HG02759 (cell line): ENCODE data around the gene TRAF2.

Experiments used
- ATAC-seq: cut with Tn5 transposase; IDR thresholded peaks from one replicate; pipeline ENCODE4 v1.9.1; 2021; ENCODE audit warnings: mild to moderate bottlenecking, moderate library complexity; ENCODE audit not compliant: unreplicated experiment

TRAF2 gene

DNA sequence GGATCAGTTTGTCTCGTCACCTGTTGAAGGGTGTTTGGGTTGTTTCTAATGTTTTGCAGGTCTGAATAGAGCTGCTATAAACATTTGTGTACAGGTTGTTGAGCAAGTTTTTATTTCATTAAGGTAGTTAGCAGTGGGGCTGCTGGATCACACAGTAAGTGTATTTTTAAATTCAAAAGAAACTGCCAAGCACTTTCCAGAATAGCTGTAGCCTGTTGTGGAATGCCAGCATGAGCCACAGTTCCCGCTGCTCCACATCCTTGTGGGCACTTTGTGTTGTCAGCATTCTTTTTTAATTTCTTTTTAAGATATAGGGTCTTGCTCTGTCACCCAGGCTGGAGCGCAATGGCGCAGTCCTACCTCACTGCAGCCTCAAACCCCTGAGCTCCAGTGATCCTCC is 43.7 kb downstream of the TRAF2 start:
- no peak for ATAC-seq

DNA sequence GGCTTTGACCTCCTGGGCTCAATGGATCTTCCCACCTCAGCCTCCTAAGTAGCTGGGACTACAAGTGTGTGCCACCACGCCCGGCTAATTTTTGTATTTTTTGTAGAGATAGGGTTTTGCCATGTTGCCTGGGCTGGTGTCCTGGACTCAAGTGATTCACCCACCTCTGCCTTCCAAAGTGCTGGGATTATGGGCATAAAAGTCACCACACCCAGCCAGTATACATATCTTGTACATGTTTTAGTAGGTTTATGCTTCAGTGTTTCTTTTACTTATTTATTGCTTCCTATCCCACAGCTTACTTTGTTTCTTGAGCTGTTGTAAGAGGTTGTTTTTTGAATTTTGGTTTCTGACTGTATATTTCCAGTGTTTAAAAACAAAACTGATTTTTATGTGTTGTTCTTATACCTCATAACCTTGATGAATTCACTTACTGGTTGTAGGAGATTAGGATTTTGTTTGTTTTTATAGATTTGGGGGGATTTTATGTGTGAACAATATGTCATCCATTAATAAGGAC is 45.4 kb downstream of the TRAF2 start:
- ATAC-seq = no peak

DNA sequence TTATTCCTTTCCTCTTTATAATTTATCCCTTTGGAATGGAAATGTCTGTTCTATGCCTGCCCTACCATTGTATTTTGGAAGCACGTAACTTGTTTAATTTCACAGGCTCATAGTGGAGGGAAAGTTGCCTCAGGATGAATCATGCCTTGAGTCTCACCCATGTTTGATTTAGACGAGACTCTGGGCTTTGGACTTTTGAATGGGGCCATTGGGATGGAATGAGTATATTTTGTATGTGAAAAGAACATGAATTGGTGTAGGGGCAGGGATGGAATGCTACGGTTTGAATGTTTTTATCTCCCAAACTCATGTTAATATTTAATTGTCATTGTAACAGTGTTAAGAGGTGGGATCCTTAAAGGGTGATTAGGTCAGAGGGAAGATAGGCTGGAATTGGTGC is 48.0 kb downstream of the TRAF2 start:
- ATAC-seq = no peak

DNA sequence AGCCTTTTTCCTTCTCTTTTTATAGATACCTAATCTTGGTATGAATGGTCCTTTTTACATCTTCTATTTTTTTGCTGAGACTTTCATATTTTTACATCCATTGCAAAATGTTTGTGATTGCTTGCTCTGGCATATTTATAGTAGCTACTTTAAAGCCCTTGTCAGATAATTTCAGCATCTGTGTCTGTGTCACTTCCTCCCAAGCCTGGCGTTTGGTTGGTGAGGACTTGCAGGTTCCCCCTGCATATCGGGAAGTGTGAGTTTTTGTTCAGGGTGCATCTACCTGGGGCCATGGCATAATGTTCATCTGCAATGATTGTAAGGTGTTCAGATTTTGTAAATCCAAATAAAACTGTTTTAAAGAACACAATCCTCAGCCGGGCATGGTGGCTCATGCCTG is 49.3 kb downstream of the TRAF2 start:
- ATAC-seq = no peak

DNA sequence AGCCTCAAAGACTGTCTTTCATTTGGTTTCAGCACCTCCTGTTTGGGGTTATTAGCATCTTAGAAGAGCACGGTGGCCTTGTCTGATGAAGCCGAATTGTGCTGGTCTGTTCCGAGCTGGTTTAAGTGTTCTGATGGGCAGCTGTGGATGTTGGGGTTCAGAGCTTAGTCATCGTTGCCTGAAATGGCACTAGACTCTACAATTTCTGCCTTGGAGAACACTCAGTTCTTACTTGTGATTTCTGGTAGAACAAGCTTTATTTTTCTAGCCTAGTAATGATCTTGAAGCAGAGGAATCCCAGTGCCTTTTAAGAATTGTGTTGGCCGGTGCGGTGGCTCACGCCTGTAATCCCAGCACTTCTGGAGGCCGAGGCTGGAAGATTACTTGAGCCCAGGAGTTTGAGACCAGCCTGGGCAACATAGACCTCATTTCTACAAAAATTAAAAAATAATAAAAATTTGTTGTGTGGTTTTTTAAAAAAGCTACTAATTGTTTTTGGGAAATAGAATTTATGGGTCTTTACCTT is 50.4 kb downstream of the TRAF2 start:
- no peak for ATAC-seq

DNA sequence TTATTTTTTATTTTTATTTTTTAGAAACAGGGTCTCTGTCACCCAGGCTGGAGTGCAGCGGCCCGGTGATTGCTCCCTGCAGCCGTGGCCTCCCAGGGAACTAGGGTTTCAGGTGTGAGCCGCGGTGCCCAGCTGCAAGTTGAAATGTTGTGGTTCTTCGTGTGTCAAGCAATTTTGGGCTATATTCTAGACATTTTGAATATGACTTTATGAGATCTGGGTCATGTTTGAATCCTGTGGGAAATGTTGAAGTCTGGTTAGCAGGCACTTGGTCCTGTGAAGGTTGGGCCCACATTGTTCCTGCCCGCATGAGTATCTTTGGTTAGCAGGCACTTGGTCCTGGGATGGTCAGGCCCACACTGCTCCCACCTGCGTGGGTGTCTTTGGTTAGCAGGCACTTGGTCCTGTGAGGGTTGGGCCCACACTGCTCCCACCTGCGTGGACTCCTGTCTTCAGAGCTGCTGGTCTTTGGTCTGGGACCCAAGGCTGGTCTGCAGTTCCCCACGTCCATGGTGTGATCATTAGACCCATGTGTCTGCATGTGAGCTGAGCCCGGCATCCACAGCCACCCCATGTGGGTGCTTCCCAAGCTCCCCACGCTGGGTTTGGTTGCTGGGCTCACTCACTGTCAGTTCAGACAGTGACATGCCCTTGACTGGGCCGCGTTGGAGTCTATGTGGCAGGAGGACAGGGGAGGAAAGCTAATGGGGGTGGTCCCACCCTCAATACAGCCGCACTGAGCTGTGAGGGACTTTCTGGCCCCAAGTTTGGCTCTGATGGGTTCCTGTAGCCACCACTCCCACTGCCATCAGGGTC is 51.1 kb downstream of the TRAF2 start:
- no peak for ATAC-seq

DNA sequence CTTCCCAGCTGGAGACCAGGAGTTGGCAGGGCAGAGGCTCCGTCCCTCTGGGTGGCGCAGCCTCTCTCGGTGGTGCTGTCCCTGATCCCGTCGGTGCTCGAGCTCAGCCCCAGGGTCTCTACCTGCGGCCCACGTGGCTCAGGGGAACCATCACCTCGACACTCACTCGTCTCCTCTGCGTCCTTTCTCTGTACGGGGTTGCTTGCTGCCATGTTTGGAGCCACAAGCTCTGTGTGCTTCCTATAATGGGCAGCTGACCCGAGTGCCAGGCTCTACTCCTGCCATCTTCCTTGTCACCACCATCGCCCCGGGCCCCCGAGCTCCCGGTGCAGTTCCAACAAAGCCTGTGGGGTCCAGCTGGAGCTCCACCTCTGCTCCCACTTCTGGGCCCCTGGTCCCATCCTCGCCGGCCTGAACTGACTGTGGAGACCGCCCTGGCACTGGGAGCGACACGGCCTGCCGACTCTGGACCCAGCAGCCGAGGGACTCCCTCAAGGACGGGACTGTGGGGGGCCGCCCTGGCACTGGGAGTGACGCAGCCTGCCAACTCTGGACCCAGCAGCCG is 53.2 kb downstream of the TRAF2 start:
- no peak for ATAC-seq

DNA sequence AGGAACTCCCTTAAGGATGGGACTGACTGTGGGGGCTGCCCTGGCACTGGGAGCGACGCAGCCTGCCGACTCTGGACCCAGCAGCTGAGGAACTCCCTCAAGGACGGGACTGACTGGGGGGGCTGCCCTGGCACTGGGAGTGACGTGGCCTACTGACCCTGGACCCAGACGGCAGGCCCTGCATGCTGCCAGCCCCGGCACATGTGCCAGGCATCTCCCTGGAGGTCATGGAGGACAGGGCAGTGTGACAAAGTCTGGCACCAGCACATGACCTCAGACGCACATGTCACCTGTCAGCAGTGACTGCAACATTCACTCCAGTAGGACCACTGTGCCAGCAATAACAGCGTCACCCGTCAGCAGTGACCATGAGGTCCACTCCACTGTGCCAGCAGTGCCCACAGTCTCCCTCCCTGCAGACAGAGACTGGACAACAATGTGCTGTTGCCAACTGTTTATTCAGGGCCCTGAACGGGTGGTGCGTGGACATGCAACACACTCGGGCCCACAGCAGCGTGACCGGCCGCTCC is 53.7 kb downstream of the TRAF2 start:
- no peak for ATAC-seq

DNA sequence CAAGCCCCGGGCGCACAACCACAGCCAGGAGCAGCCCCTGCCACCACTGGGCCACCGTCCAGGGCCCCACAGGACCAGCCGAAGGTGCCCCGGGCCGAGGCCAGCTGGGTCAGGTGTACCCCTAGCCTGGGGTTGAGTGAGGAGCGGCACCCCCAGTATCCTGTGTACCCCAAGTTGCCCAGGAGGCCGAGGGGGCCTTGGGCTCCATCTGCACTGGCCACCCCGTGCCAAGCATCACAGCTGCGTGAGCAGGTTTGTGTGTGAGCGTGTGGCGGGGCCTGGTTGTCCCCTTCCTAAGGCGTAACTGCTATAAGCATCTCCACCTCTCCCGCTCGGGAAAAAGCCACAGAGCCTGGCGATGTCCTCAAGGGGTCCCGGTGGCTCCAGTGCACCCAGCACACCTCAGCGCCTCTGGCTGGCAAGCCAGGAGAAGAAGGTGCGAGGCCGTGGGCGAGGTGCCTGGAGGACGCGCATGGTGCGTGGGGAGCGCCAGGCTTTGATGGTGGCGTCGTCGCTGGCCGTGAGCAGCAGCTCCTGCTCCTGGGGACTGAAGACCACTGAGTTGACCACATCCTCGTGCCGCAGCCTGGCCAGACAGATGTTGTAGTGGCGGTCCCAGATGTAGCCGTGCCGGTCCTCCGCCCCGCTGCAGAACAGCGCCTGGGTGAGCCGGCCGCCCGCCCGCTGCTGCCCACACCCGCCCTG is 54.4 kb downstream of the TRAF2 start:
- ATAC-seq = no peak

DNA sequence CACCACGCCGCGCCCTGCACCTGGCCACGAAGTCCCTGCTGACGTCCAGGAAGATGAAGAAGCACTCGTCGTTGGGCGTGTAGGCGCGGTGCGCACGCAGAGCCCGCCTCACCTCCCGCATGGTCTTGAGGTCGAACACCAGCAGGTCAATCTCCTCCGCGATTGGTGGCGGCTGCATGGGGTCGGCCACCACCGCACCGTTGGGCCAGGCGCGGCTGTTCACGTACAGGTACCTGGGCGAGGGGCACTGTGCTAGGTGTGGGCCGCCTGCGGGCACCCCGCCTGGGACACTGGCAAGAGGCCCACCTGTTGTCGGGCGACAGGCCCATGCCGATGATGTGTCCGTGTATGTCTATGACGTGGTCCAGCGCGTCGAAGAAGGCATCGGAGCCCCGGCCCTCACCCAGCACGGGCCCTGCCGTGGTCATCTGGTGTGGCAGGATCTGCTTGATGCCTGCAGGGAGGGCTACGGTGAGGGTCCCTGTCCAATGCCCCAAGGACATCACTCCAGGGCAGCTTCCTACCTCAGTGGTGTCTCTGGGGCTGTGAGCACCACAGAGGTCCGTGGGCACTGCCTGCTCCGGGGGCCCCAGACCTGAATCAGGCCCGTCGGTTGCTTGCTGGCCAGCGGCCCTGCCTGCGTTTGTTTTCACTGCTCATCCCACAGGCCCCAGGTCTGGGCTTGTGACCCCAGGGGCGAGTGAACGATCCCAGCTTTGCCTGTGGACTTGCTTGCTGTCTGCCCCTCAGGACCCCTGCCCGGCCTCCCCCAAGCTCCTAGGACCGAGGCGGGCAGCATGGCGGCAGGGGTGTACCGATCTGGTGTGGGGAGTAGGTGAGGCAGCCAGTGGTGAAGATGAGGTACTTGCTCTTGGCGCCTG is 55.2 kb downstream of the TRAF2 start:
- ATAC-seq = no peak

DNA sequence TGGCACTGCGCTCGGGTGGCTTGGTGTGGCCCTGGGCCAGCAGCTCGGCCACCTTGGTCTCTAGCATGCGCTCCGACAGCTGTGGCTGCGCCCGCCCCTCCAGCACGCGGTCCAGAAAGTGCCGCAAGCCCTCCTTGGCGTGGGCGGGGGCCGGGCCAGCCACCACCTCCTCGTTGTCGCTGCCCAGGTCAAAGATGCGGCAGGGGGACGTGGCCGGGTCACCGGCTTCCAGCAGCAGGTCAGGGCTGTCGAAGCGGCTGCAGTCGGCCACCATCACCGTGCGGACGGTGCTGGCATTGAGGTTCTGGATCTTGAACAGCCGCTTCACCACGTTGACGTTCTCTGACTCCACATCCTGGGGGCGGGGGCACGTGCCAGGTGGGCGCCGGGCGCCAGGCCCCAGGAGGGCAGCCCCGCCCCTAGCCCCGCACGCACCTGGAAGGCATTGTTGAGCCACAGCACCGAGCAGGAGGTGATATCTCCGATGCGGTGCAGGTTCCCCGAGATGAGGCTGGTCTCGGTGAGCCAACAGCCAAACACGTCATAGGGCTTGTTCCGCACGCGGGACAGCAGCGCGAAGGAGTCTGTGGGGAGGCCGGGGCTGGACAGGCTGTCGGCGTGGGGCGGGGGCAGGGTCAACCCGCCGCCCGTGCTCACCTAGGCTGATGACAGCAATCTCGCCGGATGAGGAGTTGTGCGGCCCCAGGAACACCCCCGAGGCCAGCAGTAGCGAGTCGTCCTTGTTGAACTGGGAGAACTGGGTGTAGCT is 56.0 kb downstream of the TRAF2 start:
- no peak for ATAC-seq

DNA sequence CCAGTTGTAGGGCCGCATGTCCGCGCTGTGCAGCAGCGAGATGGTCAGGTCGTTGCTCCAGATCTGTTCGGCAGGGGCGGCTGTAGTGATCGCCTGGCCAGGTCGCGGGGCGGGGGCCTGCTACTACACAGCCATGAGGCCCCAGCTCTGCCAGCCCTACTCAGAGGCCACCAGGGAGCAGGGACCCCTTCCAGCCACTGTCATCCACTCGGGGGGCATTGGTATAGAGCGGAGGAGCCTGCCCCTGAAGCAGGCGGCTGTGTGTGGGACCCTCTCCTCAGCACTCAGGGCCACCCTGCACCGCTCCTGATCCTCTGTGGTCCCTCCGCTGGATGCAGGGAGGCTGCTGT is 56.5 kb downstream of the TRAF2 start:
- no peak for ATAC-seq

DNA sequence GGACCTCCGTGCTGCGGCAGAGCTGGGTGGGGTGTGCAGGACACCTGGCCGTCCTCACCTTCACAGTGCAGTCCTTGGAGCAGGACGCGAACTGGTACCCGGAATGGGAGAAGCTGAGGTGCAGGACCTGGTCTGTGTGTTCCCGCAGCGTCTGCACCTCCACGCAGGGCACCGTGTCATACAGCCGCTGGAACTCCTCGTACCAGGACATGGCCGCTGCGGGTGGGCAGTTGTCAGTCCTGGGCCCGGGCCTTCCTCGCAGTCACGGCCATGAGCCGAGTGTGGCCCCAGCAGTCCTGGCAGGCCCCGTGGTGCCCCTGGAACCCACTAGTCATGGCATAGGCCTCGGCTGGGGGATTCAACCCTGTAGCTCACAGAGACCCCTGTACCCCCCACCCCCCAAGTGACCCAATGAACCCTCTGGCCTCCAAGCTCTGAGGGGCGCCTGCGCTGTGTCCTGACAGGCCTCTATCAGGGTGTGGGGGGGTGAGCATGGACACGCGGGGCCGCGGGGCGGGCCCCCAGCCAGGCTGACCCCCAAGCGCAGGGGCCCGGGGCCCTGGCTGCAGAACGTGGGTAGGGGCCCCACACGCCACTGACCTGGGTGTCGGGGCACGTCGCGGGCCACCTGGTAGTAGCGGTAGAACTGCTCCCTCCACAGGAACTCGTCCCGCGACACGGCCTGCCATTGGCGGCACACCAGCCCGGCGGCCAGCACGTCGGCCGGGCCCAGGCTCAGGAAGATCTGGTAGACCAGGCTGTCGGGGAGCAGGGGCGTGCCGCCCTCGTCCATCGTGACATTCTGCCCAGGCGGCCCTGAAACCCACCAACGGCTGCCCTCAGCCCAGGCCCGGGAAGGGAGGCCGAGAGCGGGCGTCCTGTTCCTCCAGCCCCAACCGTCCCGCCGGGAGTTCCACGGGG is 57.2 kb downstream of the TRAF2 start:
- peak; percentile 14 for ATAC-seq

DNA sequence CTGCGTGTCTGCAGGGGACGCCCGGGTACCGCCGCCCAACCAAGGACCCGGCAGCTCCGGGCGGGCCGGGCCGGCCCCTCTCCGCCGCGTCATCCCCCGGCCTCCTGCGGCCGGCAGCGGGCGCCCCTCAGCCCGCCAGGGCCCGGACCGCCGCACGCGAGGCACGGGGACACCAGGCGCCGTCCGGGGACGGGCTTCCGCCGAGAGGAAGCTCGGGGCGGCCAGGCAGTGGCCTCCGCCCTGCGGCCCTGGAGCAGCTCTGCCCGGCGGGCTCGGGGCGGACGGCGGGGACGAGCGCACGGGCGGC is 57.8 kb downstream of the TRAF2 start:
- ATAC-seq = peak; percentile 45

DNA sequence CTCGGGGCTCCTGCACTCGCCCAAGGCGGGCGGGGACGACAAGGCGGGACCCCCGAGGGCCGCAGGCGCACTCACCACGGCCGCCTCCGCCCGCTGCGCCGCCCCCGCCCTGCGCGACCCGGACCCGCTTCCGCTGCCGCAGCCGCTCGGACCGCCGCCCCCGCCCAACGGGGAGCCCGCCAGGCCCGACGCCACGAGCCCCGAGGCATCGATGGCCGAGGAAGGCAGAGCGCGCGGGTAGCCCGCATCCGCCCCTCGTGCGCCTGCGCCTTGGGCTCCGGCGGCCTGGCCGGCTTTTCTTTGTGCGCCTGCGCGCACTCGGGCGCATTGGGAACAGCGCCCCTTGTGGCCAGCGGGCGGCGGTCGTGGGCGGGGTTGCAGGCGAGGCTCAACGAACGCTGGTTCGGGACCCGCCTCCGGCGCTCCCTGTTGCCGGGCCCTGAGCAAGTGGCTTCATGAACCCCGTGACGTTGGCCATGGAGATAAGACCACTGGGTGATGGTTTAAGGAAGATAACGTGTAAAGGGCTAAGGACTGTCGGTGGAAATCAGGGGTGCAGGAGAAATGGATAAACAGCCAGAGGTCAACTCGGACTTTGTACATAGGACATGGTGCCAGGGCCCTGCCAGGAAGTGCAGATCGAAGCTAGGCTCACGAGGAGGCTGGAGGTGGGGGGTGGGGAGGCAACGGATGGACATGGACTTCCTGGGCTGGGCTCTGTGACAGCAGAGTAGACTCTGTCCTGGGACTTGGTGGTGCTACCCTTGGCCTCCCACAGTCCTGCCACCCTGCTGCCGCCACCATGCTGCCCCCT is 58.4 kb downstream of the TRAF2 start, which contains the start of the genes C8G and FBXW5:
Gene C8G, plus strand, starts transcription at position 725 of the 814 bp plus-strand sequence. Its CDS starts 78 bp downstream, at position 803.
Gene FBXW5, minus strand, starts transcription at position 220 of the 814 bp plus-strand sequence. CDS start 655 bp downstream, outside the sequence.
- peak; percentile 88 for ATAC-seq

DNA sequence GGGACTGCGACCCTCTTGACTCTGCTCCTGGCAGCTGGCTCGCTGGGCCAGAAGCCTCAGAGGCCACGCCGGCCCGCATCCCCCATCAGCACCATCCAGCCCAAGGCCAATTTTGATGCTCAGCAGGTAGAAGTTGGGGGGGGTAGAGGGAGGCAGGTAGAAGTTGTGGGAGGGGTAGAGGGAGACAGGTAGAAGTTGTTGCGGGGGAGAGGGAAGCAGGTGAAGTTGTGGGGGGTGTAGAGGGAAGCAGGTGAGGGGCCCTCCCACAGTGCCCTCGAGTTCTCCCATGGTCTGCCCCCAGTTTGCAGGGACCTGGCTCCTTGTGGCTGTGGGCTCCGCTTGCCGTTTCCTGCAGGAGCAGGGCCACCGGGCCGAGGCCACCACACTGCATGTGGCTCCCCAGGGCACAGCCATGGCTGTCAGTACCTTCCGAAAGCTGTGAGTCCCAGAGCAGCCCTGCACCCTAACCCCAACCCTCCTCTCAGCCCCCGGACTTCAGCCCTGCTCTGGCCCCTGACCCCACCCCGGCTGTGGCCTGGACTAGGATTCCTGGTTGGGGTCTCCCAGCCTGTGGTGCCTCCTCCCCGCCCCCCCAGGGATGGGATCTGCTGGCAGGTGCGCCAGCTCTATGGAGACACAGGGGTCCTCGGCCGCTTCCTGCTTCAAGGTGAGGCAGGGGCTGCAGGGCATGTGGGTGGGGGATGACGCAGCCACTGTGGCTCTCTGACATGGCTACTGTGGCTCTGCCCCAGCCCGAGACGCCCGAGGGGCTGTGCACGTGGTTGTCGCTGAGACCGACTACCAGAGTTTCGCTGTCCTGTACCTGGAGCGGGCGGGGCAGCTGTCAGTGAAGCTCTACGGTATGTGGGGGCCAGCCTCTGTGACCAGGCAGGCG is 59.3 kb downstream of the TRAF2 start:
- ATAC-seq = no peak
